HEK293T (cell line): ENCODE results near the gene AMY2A.
"Not testable (repeated sequence)": the region's sequence is repeated elsewhere in the genome, so short reads cannot be mapped to it uniquely, and the experiment has no call there.

Experiments used
- CTCF ChIA-PET: fragments of 350-600 bp; formaldehyde crosslinking; extraction: SDS; loops from one replicate; lab custom pipeline; 2021; ENCODE audit warnings: antibody characterized with exemption, inconsistent platforms; lab: Yijun Ruan, JAX
- POLR2A ChIA-PET: fragments of 350-600 bp; formaldehyde crosslinking; extraction: SDS; loops from one replicate; lab custom pipeline; 2020; ENCODE audit warnings: antibody characterized with exemption, inconsistent platforms; lab: Yijun Ruan, JAX
- DNase-seq: peaks from one replicate; pipeline ENCODE4 v3.0.0; 2012; ENCODE audit warnings: mixed read lengths; ENCODE audit errors: extremely low spot score
- ARNT ChIP-seq: fragments of 450-650 bp; IDR thresholded peaks from 2 replicates; pipeline ENCODE4 v1.6.1; 2017; ENCODE audit warnings: mild to moderate bottlenecking
- BHLHE40 ChIP-seq: fragments of 450-650 bp; IDR thresholded peaks from 2 replicates; pipeline ENCODE4 v1.6.1; 2016; ENCODE audit warnings: mild to moderate bottlenecking, moderate library complexity, borderline replicate concordance
- CTBP1 ChIP-seq: fragments of 450-650 bp; IDR thresholded peaks from 2 replicates; pipeline ENCODE4 v1.6.1; 2016; ENCODE audit warnings: borderline replicate concordance
- ELF4 ChIP-seq: fragments of 450-650 bp; IDR thresholded peaks from 2 replicates; pipeline ENCODE4 v1.6.1; 2017; ENCODE audit warnings: antibody characterized with exemption
- FOXA1 ChIP-seq: fragments of 450-650 bp; IDR thresholded peaks from 2 replicates; pipeline ENCODE4 v1.6.1; 2016; ENCODE audit warnings: mild to moderate bottlenecking
- FOXK2 ChIP-seq: fragments of 450-650 bp; IDR thresholded peaks from 2 replicates; pipeline ENCODE4 v1.6.1; 2016; ENCODE audit warnings: mild to moderate bottlenecking
- FOXM1 ChIP-seq: fragments of 450-650 bp; IDR thresholded peaks from 2 replicates; pipeline ENCODE4 v1.6.1; 2017; ENCODE audit warnings: mild to moderate bottlenecking, borderline replicate concordance
- HDGF ChIP-seq: fragments of 450-650 bp; IDR thresholded peaks from 2 replicates; pipeline ENCODE4 v1.6.1; 2017; ENCODE audit warnings: antibody characterized with exemption, borderline replicate concordance
- LEF1 ChIP-seq: fragments of 450-650 bp; IDR thresholded peaks from 2 replicates; pipeline ENCODE4 v1.6.1; 2017; ENCODE audit warnings: mild to moderate bottlenecking, borderline replicate concordance
- NFRKB ChIP-seq: fragments of 450-650 bp; IDR thresholded peaks from 2 replicates; pipeline ENCODE4 v1.6.1; 2016; ENCODE audit warnings: mild to moderate bottlenecking, moderate library complexity
- PKNOX1 ChIP-seq: fragments of 450-650 bp; IDR thresholded peaks from 2 replicates; pipeline ENCODE4 v1.6.1; 2016
- SP1 ChIP-seq: fragments of 450-650 bp; IDR thresholded peaks from 2 replicates; pipeline ENCODE4 v1.6.1; 2017
- SUZ12 ChIP-seq: fragments of 450-650 bp; IDR thresholded peaks from 2 replicates; pipeline ENCODE4 v1.6.1; 2016; ENCODE audit warnings: mild to moderate bottlenecking
- TARDBP ChIP-seq: fragments of 450-650 bp; IDR thresholded peaks from 2 replicates; pipeline ENCODE4 v1.6.1; 2016
- ZNF384 ChIP-seq: fragments of 450-650 bp; IDR thresholded peaks from 2 replicates; pipeline ENCODE4 v1.6.1; 2016

Gene AMY2A

DNA sequence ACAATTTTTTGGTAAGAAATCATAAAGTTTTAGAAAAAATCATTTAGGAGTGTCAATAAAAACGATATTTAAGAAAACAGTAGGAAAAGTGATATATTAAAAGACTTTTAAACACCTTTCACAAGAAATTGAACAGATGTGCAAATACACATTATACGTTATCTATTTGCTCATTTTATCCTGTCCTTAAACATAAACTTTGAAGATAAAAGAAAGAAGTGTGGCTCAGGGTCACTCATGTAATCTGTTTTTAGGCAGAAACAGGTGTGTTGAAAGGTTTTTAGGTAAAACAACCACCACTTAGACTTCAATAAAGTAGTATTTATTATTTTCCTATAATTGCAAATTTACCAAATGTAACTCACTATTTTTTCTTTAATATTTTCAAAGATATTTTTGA lies 32.7 kb upstream of the AMY2A start:
- CTCF ChIA-PET = no interaction called here
- POLR2A ChIA-PET = no interaction called here
- no peak for DNase-seq
- TF ChIP-seq NFRKB = no peak
- no peak for TF ChIP-seq SP1
- no peak for TF ChIP-seq BHLHE40
- no peak for TF ChIP-seq SUZ12
- TF ChIP-seq PKNOX1 = no peak
- no peak for TF ChIP-seq FOXK2
- TF ChIP-seq TARDBP = no peak
- TF ChIP-seq ARNT = no peak
- no peak for TF ChIP-seq HDGF
- no peak for TF ChIP-seq FOXA1
- no peak for TF ChIP-seq LEF1
- no peak for TF ChIP-seq ZNF384

DNA sequence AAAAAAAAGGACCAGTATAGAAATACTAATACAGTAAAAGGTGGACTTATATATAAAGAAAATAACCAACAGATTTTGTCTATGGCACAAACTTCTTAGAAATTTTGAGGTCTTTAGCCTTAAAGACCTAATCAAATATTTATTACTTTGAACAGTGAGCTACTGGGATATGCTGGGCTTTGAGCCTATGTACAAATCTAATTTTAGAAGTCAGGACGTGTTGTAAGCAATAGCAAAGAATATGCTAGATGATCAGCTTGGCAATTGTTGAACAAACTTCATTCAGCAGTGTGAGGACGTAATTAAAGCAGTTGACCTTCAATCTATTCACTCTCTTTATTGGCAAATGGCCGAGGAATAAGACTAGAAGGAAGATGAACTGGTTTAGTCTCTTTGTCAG lies 14.5 kb upstream of the AMY2A start:
- DNase-seq, CTCF ChIA-PET, POLR2A ChIA-PET: not testable (repeated sequence)

DNA sequence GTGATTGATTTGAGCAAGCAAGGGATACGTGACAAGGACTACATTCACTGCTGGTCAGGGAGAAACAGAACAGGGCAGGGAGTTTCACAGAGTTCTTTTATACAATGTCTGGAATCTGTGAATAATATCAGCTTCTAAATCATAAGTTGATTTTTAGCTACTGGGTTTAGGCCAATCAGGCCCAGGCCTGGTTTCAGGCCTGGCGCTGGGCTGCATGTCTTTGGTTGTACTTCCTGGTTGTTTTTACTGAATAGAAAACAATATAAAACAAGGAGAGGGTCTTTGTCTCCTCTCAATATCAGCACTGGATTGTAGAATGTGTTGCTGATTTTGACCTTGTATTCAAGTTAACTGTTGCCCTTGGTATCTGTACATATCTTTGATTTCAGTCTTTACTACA lies 865 bp upstream of the AMY2A start:
- no peak for DNase-seq
- ChIA-PET POLR2A (no interaction called here), CTCF (interaction anchor here (0.6 kb wide), 1 partner anchor 844 kb away, joined by 3 read pairs; no protein-coding TSS in a partner anchor)
- TF ChIP-seq CTBP1 (no peak), BHLHE40 (no peak), FOXK2 (no peak), LEF1 (no peak), FOXM1 (no peak), PKNOX1 (no peak), NFRKB (no peak), ARNT (no peak), SP1 (no peak), ZNF384 (no peak), ELF4 (no peak), SUZ12 (no peak), FOXA1 (no peak)

DNA sequence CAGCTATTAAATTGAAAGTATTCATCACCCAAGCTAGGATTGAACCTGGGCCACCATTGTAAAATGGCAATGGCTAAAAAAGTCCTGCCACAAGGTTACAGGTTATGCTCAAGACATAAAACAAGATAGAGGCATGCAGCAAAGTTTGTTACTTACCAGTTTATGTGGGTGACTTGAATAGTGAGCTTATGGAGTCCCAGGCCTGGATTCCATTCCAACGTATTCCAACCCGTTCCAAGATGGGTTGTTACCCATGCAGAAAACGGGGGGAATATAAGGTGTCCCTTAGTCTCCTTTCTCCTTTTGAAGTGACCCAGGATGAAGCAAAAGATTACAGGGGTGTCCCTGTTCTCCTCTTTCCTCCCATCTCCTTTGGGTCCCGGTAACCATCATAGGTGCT lies 10.2 kb downstream of the AMY2A start:
- DNase-seq, CTCF ChIA-PET, POLR2A ChIA-PET: not testable (repeated sequence)

GRCh38 chr1:103641194-103641593 lies 24.0 kb downstream of the AMY2A start:
- CTCF ChIA-PET, POLR2A ChIA-PET, DNase-seq: not testable (repeated sequence)

GRCh38 chr1:103643908-103644307 lies 26.7 kb downstream of the AMY2A start:
- POLR2A ChIA-PET, DNase-seq, CTCF ChIA-PET: not testable (repeated sequence)

DNA sequence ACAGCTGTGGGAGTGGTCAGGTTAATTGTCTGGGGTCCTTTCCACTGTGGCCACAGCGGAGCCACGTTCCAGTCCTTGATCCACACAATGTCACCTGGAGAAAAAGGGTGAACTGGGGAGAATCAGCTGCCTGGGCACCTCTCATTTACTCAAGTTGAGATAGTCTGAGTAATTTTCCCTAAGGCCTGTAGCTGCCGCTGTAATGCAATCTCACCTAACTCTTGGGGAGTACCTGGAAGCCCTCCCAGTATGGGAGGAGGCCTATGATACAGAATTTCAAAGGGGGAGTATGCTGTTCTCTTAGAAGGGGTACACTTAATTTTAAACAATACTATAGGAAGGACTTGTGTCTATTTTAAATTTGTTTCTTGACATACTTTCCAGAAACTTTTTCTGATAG lies 33.1 kb downstream of the AMY2A start:
- POLR2A ChIA-PET, CTCF ChIA-PET, DNase-seq: not testable (repeated sequence)

DNA sequence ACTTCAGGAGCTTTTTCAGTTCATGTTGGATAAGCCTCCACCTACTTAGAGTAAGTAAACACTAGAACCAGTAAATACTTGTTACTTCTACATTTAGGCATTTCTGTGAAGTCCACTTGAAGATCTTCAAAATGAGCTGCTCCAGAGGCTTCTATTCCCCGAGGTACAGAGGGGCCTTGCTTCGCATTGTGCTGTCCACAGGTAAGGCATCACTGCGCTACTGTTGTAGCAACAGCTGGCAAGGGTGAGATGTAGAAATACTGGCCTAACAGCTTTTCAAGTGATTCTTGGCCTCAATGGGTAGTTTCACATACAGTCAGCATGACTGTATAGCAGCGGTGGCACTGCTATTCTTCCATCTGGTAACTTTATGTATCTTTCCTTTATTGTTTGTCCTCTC lies 33.7 kb downstream of the AMY2A start:
- DNase-seq, CTCF ChIA-PET, POLR2A ChIA-PET: not testable (repeated sequence)

- POLR2A ChIA-PET, DNase-seq, CTCF ChIA-PET: not testable (repeated sequence)
Measured at GRCh38 chr1:103654133-103654532, 36.9 kb downstream of the AMY2A start.

- CTCF ChIA-PET, DNase-seq, POLR2A ChIA-PET: not testable (repeated sequence)
Measured at GRCh38 chr1:103655460-103655859, 38.2 kb downstream of the AMY2A start, which contains the start of gene AMY1A. Gene AMY1A, plus strand, starts transcription at chr1:103655760. Its CDS starts 571 bp downstream, at chr1:103656331.
